ENCODE measurements around the gene SSR2.

The SSR2 gene

DNA sequence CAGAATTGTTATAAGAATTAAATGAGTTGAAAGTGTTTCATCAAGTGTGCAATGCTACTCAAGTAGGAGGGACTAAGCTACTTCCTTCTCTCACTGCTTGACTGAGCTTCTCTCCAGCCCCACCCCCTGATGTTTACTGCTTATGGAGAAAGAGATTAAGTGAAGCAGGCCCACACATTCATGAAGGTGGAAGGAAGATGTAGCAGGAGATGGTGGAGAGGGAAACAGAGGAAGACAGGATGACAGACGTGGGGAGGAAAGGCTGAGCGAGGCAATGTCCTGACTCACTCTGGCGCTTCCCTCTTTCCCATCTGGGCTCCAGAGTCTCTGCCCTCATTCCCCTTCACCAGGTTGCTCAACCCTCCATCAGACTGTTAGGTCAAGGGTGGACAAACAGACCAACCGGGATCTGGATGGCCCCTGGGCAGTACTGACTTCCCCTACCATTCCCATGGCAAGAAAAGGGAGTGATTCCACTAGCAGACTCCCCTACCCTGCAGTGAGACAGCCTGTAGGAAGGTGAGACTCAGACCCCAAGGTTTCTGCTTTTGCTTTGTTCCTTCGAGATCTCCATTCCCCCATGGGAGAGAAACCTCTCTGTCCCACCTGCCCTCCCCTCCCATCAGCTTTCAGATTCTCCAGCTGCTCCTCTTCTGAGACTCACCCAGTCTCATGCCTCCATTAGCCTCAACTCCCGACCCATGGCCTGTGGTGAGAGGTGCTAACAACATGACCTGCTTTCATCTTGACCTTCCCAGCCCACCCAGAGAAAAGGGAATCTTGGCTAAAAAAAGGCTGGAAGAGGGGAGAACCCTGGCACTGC, 39.3 kb downstream of the SSR2 start:
- H3K27ac ChIP-seq, result peak overlapping the region; percentile 37 to 100 (median 98); a peak in 21 of 22 replicates
- peaks cover 52 to 69% (median 66%) of the 10 kb centered on the region in 10 experiments for H3K4me1 ChIP-seq
- H4K20me1 ChIP-seq, result peaks cover 6 to 14% (median 10%) of the 10 kb centered on the region in 11 experiments; a peak in 14 of 22 replicates
- H3K4me2 ChIP-seq, result peak overlapping the region; percentile 92 to 100 (median 98)
- no peak for TF ChIP-seq Cebpa-rat (IDR thresholded peaks at IDR 0.05)
- H3K27me3 ChIP-seq, result no peaks in the 10 kb centered on the region
- 0 out of 22 replicates have a peak, but pooled peaks cover 0 to 4% (median 0%) of the 10 kb centered on the region in 11 experiments for H3K36me3 ChIP-seq
- H3K4me3 ChIP-seq, result peak overlapping the region; percentile 88 to 96 (median 94); a peak in 17 of 20 replicates
- peak overlapping the region; percentile 68 to 100 (median 98); a peak in 21 of 22 replicates for H3K9ac ChIP-seq
- H3K9me3 ChIP-seq (replicated peaks in 1 of 11), result no peaks in the 10 kb centered on the region

DNA sequence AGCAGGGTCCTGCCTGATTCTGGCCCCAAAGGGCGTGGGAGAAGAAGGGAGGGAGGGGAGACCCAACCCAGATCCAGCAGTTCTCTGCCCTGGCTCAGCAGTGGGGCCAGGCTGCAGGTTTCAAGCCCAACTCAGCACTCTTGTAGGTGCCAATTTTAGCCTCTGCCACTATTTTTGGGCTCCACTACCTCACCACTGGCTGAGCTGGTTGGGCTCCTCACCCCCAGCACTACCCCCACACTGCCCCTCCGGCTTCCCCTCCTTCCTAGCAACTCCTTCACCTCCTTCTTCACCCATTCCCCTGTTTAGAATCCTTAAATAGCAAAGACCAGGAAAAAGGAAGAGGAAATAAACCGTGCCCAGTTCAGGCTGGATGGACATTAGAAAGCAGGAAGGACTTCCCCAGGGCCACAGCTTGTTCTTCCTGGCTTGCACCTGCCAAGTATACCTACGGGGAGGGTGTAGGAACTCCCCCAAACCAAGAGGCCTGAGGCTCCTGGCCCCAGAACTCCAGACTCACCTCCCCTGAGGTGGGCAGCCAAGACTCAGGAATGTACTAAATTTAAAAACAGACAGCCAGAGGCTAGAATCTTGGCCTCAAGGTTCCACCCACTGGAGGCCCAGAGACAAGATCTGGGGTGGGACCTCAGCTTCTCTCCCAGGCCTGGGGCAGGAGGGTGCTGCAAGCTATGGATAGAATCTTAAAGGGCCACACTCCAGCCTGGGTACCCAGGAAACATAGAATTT, 41.0 kb downstream of the SSR2 start:
- TF ChIP-seq Cebpa-rat (IDR thresholded peaks at IDR 0.05), result no peak
- Histone ChIP-seq H4K20me1 (peaks cover 20 to 31% (median 27%) of the 10 kb centered on the region in 11 experiments), H3K27me3 (no peaks in the 10 kb centered on the region), H3K9ac (peak overlapping the region; percentile 95 to 100 (median 98)), H3K4me2 (peak overlapping the region; percentile 92 to 100 (median 98)), H3K9me3 (replicated peaks in 1 of 11) (no peaks in the 10 kb centered on the region), H3K36me3 (peaks cover 0 to 7% (median 1%) of the 10 kb centered on the region in 11 experiments; a peak in 10 of 22 replicates), H3K4me3 (peak overlapping the region; percentile 88 to 96 (median 94)), H3K4me1 (peaks cover 59 to 74% (median 71%) of the 10 kb centered on the region in 10 experiments), H3K27ac (peak overlapping the region; percentile 93 to 100 (median 98))

- Histone ChIP-seq H3K9me3 (replicated peaks in 1 of 11) (no peaks in the 10 kb centered on the region), H4K20me1 (peaks cover 27 to 39% (median 35%) of the 10 kb centered on the region in 11 experiments), H3K4me2 (peak overlapping the region; percentile 92 to 100 (median 98)), H3K9ac (peak overlapping the region; percentile 95 to 100 (median 98)), H3K4me1 (peaks cover 63 to 74% (median 71%) of the 10 kb centered on the region in 10 experiments), H3K36me3 (peaks cover 3 to 15% (median 8%) of the 10 kb centered on the region in 11 experiments; a peak in 17 of 22 replicates), H3K27ac (peak overlapping the region; percentile 93 to 100 (median 98)), H3K4me3 (peak overlapping the region; percentile 88 to 96 (median 94)), H3K27me3 (no peaks in the 10 kb centered on the region)
- TF ChIP-seq Cebpa-rat (IDR thresholded peaks at IDR 0.05), result no peak
Observed at GRCh38 chr1:155978973-155979429, 41.8 kb downstream of the SSR2 start.

DNA sequence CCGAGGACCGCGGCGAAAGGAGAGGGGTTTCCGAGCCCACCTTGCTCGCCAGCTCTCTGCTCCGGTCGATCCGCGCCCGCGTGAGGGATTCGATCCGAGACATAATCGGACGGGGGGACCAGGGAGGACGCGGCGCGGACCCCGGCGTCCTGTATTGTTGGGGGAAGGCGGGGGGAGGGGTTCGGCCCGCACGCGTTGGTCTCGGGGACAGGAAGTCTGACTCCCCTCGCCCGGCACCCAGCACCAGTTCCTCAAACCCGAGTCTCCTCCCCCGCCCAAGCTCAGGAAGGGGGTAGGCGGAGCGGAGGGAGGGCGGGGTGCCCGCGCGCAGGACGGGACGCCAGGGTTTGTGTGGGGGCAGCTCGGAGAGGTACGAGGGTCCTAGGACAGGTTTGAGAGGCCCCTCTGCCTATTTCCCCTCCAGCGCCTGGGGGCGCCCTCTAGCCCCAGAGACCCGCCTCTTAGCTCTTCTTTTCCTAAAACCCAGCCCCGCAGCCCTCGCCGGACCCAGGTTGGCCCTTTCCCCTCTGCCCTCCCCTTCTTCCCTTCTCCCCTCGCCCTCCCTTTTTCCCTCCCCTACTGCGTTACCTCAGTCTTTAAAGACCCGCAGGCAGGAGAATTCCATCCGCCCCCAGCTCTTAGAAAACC, 42.3 kb downstream of the SSR2 start, which contains the start of gene ARHGEF2:
ARHGEF2 (minus strand) TSS at position 223 of the 648 bp plus-strand sequence; CDS start at position 103, 120 bp downstream.
- no peak for TF ChIP-seq Cebpa-rat (IDR thresholded peaks at IDR 0.05)
- H3K4me1 ChIP-seq, result peaks cover 63 to 74% (median 71%) of the 10 kb centered on the region in 10 experiments
- H3K4me2 ChIP-seq, result peak within 1 kb of the TSS; percentile 96 to 100 (median 100)
- peaks cover 33 to 44% (median 40%) of the 10 kb centered on the region in 11 experiments for H4K20me1 ChIP-seq
- no peaks in the 10 kb centered on the region for H3K27me3 ChIP-seq
- H3K9me3 ChIP-seq (replicated peaks in 1 of 11), result no peaks in the 10 kb centered on the region
- peak within 1 kb of the TSS; percentile 88 to 96 (median 94) for H3K4me3 ChIP-seq
- H3K36me3 ChIP-seq, result peaks cover 7 to 20% (median 12%) of the 10 kb centered on the region in 11 experiments; a peak in 17 of 22 replicates
- H3K27ac ChIP-seq, result peak within 1 kb of the TSS; percentile 93 to 100 (median 98)
- H3K9ac ChIP-seq, result peak within 1 kb of the TSS; percentile 95 to 100 (median 98)

- no peaks in the 10 kb centered on the region for H3K27me3 ChIP-seq
- TF ChIP-seq Cebpa-rat (IDR thresholded peaks at IDR 0.05), result no peak
- H3K4me3 ChIP-seq, result peak overlapping the region; percentile 88 to 96 (median 94)
- H3K9ac ChIP-seq, result peak overlapping the region; percentile 95 to 100 (median 98)
- peaks cover 63 to 74% (median 71%) of the 10 kb centered on the region in 10 experiments for H3K4me1 ChIP-seq
- H3K36me3 ChIP-seq, result peaks cover 10 to 26% (median 18%) of the 10 kb centered on the region in 11 experiments; a peak in 20 of 22 replicates
- H3K4me2 ChIP-seq, result peak overlapping the region; percentile 94 to 100 (median 100)
- H3K9me3 ChIP-seq (replicated peaks in 1 of 11), result no peaks in the 10 kb centered on the region
- peaks cover 39 to 51% (median 47%) of the 10 kb centered on the region in 11 experiments for H4K20me1 ChIP-seq
- peak overlapping the region; percentile 93 to 100 (median 98) for H3K27ac ChIP-seq
Observed at GRCh38 chr1:155977690-155978324, 42.9 kb downstream of the SSR2 start.

GRCh38 chr1:155976913-155977689, 43.6 kb downstream of the SSR2 start:
- Histone ChIP-seq H3K9ac (peak overlapping the region; percentile 95 to 100 (median 98)), H3K36me3 (peaks cover 15 to 33% (median 25%) of the 10 kb centered on the region in 11 experiments; a peak in 20 of 22 replicates), H4K20me1 (peaks cover 46 to 58% (median 54%) of the 10 kb centered on the region in 11 experiments), H3K4me2 (peak overlapping the region; percentile 92 to 100 (median 100)), H3K27me3 (no peaks in the 10 kb centered on the region), H3K4me1 (peaks cover 63 to 74% (median 71%) of the 10 kb centered on the region in 10 experiments), H3K4me3 (peak overlapping the region; percentile 88 to 96 (median 94)), H3K27ac (peak overlapping the region; percentile 93 to 100 (median 98)), H3K9me3 (replicated peaks in 1 of 11) (no peaks in the 10 kb centered on the region)
- no peak for TF ChIP-seq Cebpa-rat (IDR thresholded peaks at IDR 0.05)

Measured in BLaER1 treated with 17β-estradiol and CSF1 and Interleukin-3, amounts not matched to agents 10 nM and 100 nM (cell line).